ENCODE measurements around the gene KLHDC8B. TPM values are rescaled to one million over a fixed set of nuclear protein-coding genes. Genes with fewer than 3 reads are reported as not detected.

KLHDC8B gene
- total RNA-seq, 1 donor from 2014 or later: 36.5 TPM

DNA sequence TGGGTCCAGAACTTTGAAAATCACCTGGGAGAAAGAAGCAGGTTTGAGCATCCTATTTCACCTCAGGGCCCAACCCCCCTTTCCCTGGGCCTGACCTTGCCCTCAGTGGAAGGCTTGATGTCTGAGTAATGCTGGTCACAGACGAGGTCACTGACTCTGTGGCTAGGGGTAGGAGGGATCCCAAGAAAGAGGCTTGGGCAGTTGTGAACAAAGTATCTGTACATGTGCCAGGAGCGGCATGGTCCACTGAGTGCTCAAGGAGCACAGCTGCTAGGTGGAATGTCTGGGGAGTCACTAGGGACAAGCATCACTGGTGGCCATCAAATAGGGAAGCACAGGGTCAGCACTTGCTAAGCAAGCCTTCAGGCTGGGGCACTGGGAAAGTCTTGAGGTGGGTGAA, 12.6 kb upstream of the KLHDC8B start:
- no peak for DNase-seq (ENCODE audit: low spot score)

DNA sequence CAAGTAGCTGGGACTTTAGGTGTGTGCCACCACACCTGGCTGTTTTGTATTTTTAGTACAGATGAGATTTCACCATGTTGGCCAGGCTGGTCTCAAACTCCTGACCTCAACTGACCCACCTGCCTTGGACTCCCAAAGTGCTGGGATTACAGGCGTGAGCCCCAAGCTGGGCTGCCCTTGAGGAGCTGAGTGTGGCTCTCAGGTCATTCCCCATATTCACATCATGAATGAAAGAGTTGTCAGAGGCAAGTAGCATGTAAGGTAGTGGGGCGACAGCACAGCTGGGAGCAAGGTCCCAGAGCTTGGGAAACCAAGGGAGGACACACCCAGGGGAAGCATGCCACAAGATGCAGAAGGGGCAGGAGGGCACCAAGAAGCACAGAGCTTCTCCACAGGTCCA, 10.2 kb upstream of the KLHDC8B start:
- no peak for DNase-seq (ENCODE audit: low spot score)

DNA sequence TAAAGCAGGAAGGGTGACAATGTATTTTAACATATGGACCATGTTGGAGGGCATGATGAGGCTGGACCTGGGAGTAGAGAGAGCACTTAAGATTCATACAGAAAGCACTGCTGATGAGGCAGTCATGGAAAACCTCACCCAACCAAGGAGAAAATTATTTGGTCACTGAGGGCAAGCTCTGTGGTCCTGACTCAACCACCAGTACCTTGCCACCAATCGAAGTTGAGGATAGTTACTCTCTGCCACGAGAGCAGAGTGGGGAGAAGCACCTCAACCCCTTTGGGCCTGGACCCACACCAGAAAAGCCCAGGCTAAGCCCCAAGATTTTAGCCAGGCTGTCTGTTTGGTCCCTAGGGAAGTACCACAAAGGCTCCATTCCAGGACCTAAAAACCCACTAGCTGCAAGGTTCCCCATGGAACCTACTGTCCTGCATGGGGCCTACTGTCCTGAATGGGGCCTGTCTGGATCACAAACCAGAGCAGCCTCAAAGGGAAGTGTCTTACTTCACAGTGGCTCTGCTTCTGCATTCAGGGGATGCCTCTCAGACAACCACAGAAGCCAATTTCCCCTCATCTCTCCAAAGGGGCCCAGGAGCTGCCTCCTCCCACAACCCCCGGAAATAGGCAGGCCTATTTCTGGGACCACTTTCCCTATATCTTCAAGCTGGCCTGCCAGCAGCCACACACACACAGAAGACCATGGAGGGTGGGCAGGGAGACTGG, 9.4 kb upstream of the KLHDC8B start:
- DNase-seq (ENCODE audit: low spot score): no peak

DNA sequence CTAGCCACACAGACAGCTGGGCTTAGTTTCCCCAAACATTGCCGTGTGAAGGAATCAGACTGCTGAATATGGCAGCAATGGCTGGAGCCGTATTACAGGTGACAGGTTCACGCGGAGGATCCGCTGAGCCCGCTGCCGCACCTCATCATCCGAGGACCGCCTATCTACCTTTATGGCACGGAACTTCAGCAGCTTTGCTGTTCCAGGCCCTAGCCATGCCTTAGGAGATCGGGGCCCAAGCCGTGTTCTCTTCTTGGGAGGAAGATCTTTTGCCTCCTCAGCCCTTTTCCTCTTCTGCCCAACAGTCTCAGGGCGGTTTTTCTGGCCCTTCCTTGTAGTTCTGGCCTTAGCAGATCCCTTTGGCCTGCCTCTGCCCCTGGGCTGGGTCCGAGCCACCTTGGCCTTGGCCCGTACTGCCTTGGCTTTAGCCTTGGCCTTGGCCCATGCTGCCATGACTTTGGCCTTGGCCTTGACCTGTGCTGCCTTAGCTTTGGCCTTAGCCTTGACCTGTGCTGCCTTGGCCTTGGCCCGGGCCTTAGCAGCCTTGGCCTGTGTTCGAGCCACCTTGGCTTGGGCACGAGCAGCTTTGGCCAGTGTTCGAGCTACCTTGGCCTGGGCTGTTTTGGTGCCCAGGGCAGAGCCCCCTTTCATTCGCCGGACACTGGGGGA, 8.5 kb upstream of the KLHDC8B start:
- no peak for DNase-seq (ENCODE audit: low spot score)

DNA sequence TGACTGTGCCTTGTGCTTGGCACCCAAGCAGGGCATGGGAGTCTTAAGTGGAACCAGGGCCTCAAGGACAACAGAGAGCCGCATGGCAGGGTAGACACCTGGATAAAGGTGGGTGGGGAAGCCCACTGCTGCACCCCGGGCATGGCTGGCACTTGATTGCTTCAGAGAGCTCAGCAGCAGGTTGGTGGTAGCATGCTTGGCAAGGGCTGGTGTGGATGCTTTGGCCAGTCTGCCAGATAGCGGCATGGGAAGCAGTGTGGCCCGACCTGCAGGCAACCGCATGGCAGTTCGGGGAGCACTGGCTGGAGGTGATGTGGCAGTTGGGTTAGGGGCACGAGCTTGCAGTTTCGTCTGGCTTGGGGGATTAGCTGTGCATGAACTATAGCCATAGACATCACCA, 7.8 kb upstream of the KLHDC8B start:
- no peak for DNase-seq (ENCODE audit: low spot score)

DNA sequence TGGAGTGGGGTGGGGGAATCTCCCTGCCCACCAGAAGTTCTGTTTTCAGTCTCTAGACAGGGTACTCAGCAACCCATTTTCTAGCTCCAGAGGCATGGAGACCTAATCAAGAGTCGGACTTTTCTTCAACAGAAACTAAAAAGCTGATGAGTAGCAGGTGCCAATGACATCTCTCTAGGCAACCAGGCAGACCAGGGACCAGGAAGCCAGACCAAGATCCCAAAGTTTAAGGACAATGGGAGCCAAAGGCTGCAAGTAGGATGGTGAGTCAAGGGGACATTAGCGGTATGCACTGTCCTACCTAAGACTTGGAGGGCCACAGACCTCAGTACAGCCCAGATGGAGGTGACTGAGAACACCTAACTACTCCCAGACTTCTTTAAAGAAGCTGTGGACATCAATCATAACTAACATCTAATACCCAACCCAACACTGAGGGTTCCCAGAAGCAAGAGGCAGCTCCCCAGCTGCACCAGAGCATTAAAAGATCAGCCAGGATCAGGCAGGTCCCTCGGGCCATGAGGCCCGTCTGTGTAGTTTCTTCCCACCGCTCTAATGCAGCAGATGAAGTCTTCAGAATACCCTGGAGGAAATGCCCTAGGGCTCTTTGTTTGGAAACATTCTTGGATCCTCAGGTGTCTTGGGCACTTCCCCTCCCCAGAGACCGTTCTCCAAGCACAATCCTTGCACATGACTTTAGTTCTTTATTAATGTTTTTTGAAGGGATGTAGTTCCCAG, 6.2 kb upstream of the KLHDC8B start:
- DNase-seq (ENCODE audit: low spot score): no peak

DNA sequence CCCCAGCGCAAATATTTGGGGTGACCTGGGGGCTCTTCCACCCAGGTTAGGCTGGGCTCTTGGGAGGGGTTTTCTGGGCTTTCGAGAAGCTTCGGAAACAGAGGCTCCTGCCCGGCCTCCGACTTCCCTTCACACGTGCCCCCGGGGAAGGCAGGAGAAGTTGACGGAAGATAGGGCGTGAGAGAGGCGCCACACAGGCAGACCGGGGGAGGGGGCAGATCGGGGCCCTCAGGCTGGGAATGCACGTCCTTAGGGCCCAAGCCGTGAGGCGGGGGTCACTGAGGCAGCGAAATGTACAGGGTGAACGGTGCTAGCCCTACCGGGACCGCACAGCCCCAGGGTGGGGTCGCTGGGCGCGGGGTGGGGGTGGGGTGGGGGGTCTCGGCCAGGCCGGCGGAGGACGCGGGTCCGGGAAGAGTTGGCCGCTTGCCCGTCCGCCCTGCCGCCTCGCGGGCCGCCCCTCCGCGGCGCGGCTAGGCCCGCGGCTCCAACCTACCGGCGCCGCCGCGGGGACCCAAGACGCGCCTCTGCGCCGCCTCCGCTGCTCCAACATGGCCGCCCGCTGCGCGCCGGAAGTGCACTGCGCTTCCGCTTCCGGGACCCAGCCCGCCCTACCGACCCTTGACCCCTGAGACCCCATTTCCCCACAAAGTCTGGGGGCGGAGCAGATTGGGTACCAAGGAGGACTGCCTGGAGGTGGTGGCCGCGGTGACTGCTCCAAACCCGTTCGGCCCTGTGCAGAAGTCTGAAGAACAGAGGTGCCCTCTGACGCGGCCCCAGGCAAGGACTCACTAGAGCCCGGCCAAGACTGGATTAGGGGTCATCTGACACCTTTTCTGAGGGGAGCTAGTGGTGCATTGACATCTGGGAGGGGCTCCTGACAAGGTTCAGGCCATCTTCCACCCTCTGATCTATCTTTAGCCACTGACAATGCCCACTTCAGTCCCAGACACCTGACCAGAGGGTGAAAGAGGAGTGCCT, 5.3 kb upstream of the KLHDC8B start, which contains the start of gene CCDC71:
CCDC71 (minus strand) TSS at position 561 of the 981 bp plus-strand sequence. CDS start 2,123 bp downstream, outside the sequence.
- peak; percentile 82 for DNase-seq (ENCODE audit: low spot score)

DNA sequence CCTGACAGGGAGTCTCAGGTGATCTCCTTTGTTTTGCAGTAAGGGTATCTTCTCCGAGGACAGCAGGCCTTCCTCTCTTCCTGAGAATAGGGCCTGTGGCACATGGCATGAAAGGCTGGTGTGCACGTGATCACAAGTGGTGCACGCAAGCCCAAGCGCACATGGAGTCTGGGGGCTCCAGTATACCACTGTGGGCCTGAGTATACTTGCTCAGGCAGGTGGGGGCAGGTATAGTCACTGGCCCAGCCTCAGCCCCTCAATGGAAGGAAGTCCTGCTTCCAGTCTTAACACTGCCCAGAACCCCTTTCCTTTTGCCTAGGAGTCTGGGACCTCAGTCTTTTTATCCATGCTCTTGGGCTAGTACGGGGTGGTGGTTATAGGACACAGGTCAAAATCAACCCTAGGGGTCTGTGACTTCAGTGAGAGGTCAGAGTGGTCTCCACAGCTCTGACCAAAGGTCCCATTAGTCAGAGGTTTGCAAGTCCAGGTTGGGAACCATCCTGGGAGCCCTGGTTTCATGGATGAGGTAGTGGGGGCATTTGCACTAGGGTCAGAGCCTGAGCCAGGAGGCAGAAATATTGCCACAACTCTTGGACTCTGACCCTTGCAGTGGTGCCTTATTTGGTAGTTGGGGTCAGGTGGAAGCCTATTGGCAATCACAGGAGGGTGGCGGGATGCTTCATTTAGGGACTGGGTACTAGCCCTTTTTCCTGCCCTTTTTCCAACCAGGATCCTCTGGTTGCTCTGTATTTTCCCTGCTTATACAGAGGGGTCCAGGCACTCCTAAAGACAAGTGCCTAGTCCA, 4.4 kb upstream of the KLHDC8B start:
- no peak for DNase-seq (ENCODE audit: low spot score)

DNA sequence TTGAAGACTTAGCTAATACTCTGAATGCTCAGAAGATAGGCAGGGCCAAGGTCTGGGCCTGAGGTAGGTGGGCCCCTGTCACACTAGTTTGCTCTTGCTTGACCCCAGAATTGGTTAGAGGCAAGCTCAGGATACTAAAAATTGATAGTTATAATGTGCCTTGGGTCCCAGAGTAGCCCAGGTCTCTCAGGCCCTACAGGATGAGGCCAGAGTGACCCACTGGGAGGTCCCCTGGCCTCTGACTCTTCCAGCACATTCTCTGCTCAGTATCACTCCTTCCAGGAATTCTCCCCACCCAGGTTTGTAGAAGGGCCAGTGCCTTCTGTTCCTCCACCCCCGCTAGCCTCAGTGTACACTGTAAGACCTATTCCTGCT, 667 bp upstream of the KLHDC8B start:
- no peak for DNase-seq (ENCODE audit: low spot score)

DNA sequence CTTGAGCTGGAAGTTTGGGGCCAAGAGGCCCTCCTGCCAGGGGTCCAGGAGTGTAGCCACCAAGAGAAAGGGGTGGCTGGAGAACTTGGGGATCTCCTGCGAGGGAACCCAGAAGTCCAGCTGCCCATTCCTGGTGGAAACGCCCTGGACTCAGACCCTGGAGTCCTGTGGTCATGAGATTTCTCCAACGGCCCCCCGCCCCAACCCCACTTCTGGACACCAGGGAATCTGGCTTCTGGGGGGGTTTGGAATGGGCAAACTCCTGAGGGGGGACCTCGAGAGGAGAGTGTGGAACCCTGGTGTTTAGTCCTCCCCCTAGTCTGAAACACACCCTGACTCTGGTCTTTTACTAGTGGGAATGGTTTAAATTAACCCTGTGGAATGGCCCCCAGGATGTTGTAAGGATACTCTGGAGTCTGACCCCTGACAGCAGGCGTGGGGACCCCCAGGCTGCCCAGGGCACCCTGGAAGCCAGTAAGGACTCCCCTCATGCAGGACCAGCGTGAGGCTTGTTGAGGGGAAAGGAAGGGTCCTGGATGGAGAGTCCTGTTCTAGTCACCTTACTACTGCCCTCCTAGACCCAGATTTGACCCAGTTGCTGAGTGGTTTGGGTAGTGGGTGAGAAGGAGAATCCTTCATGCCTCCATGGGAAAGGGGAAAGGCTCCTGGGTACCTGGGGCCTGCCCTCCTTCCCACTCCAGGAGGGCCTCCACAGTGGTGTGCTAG, 540 bp downstream of the KLHDC8B start:
- no peak for DNase-seq (ENCODE audit: low spot score)

DNA sequence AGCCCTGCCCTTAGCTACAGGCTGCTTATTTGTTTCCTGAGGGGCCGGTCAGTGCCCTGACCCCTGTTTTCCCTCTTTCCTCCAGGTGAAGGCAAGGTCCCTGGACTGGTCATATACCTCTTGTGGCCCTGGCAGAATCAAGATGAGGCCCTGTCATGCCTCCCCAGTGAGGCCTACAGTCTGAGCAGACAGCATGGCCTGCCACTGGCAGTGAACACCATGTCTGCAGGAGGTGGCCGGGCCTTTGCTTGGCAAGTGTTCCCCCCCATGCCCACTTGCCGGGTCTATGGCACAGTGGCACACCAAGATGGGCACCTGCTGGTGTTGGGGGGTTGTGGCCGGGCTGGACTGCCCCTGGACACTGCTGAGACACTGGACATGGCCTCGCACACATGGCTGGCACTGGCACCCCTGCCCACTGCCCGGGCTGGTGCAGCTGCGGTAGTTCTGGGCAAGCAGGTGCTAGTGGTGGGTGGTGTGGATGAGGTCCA, 1.2 kb downstream of the KLHDC8B start:
- no peak for DNase-seq (ENCODE audit: low spot score)

DNA sequence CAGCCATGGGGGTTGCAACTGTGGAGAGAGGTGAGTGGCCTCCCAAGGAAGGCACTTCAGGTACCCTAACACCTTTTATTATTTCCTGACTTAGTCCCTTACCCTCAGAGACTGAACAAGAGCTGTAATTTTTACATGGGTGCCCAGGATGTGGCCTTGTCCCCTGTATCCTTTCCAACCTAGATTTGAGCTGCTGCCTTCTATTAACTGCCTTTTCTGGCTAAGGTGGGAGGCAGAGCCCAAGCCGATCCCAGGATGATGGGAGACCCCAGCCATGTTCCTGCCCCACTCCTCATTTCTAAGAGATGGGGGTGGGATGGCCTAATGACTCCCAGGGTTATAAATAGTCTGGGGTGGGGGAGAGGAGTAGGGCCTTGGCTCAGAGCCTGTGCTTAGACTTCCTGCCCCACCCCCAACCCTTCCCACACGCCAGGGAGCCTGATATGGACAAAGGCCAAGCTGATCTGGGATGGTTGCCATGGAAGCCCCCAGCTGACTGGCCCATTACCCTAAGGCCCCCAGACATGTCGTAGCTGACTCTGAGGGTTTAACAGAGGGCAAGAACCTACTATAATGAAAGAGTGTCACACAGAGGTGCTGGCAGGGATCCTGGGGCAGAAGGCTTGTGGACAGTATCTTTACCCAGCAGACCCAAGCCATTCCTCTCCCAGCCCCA, 1.9 kb downstream of the KLHDC8B start:
- peak; percentile 68 for DNase-seq (ENCODE audit: low spot score)

DNA sequence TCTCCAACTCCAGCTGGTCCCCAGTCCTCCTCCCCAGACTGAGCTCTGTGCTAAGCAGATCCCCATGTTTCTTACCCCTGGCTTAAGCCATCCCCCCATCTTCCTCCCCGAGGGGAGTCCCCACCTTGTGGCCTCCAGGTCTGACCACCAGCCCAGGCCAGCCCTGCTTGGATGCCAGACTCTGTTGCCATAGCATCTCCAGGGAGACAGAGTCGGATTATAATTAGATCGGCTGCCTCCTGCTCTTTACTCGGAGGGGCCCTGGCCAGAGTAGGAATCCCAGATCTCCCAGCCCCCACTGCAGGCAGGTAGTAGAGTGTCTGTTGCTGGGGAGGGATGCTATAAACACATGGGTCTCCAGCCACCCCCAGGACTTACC, 2.4 kb downstream of the KLHDC8B start:
- no peak for DNase-seq (ENCODE audit: low spot score)

DNA sequence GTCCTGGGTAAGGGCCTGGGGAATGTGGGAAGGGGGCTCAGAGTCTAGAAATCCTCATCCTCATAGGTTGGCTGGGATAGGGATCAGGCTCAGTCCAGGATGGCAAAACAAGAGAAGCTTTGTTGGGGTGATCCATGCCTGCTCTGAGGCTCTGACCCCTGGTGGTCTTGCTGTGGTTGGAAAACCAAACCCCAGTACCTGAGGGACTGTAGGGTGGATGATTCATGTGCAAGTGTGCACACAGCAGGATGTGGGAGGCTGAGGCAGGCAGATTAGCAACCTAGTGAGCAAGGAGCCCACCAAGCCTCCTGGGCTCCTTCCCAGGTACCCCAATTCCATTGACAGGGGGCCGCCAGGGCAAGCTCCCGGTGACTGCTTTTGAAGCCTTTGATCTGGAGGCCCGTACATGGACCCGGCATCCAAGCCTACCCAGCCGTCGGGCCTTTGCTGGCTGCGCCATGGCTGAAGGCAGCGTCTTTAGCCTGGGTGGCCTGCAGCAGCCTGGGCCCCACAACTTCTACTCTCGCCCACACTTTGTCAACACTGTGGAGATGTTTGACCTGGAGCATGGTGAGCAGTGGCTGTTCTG, 3.1 kb downstream of the KLHDC8B start:
- DNase-seq (ENCODE audit: low spot score): no peak

DNA sequence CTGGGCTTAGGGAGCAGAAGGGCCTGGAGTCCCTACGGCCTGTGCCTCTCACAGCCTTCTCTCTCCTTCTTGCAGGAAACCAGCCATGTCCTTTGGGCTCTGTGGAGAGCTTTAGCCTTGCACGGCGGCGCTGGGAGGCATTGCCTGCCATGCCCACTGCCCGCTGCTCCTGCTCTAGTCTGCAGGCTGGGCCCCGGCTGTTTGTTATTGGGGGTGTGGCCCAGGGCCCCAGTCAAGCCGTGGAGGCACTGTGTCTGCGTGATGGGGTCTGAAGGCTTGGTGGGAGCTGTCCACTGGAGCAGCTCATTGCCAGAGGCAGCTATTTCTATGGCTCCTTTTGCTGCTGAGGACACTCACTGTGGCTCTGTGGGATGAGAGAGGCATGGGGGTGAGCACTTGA, 4.1 kb downstream of the KLHDC8B start:
- DNase-seq (ENCODE audit: low spot score): no peak

DNA sequence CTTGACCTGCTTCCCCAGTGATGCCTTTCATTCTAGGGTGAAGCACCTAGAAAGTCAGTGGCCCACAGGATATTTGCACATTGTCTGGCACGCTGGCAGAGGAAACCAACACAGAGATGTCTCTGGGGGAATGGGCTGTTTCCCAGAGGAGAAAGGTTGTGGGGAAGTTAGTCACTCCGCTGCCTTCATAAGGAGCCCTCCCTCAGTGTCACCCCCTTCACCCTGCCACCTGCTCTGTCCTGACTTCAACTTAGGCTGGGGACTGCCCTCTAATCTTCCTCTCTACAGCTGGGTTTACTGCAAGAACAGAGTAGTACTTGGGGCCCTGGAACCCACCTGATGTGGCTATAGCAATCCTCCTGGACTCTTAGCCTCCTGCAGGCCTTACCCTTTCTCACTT, 5.7 kb downstream of the KLHDC8B start:
- DNase-seq (ENCODE audit: low spot score): no peak

DNA sequence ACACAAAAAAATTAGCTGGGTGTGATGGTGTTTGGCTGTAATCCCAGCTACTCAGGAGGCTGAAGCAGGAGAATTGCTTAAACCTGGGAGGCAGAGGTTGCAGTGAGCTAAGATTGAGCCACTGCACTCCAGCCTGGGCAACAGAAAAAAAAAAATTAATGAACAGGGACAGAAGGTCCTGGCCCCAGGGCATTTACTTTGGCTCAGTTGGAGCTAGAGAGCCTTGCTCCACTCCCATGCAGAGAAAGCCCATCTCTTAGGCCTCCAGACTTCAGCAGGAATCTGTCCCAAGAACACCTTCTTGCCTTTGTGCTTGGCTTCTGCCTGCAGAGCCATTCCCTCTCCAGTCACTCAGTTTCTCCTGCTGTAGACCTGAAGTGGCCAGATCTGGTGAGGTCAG, 8.7 kb downstream of the KLHDC8B start:
- DNase-seq (ENCODE audit: low spot score): no peak

DNA sequence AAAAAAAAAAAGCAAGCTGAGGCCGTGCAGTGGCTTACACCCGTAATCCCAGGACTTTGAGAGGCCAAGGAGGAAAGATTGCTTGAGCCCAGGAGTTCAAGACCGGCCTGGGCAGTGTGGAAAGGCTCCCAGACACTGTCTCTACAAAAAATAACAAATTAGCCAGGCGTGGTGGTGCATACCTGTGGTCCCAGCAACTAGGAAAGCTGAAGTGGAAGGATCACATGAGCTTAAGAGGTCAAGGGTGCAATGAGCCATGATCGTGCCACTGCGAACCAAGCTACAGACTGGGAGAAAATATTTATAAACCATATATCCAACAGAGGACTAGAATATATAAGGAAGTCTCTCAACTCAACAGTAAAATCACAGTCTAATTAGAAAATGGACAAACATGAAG, 10.0 kb downstream of the KLHDC8B start:
- DNase-seq (ENCODE audit: low spot score): no peak

DNA sequence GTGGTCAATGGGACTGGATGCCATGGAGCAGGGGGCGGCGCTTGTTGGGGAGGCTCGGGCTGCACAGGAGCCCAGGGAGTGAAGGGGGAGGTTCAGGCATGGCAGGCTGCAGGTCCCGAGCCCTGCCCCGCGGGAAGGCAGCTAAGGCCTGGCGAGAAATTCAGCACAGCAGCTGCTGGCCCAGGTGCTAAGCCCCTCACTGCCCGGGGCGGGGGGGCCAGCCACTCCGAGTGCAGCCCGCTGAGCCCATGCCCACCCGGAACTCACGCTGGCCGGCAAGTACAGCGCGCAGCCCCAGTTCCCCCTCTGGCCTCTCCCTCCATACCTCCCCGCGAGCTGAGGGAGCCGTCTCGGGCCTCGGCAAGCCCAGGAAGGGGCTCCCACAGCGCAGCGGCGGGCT, 11.3 kb downstream of the KLHDC8B start:
- no peak for DNase-seq (ENCODE audit: low spot score)

Data from ureter (tissue), 1 donor.